ENCODE results near the gene RRBP1. TPM values are rescaled to one million over a fixed set of nuclear protein-coding genes. Genes with fewer than 3 reads are reported as not detected.

The RRBP1 gene
- total RNA-seq, 1 donor from 2014 or later, result 46.7 TPM

DNA sequence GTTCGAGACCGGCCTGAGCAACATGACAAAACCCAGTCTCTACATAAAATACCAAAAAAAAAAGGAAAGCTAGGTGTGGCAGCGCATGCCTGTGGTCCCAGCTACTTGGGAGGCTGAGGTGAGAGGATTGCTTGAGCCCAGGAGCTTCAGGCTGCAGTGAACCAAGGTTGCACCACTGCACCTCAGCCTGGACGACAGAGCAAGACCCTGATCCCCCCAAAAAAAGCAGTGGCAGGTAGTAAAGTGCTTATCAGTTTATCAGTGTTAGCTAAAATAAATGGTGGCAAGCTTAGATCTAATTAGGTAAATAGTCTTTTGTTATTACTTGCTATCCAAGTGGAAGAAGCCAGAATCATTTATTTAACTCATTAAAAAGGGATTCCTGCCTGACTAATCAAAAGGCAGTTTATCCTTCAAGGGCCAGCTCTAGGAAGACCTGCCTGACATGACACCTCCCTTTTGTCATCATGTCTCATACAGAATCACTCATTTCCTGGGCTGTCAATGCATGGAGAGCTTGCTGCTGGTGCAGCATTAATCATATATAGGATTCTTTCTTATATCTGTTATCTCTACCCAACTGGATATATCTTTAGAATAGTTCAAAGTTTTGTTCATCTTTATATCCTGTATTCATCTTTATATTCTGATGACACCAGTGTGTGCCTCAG, 102.5 kb downstream of the RRBP1 start:
- H3K27ac Mint-ChIP-seq (ENCODE audit: unreplicated experiment), result no peak overlapping the region

DNA sequence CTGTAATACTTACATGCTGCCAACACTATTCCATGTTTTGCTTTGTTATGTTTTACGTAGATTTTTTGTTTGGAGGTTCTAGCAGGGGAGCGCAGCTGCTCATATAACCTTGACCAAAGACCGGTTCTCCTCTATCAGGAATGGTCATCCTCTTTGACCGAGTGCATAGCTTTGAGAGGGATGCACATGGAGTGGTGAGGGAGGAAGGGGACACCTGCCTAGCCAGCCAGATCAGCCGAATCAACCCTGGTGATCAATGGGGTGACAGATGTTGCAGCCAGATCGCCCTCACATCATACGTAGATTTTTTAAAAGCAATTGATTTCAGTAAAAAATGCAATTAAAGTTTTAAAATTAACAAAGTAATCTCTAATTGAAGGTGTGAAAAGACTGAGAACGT, 105.8 kb downstream of the RRBP1 start:
- Mint-ChIP-seq H3K36me3 (ENCODE audit: low read depth) (peaks cover 3% of the 10 kb centered on the region), H3K9me3 (no peaks in the 10 kb centered on the region), H3K4me1 (peaks cover 15% of the 10 kb centered on the region), H3K4me3 (no peak overlapping the region), H3K27me3 (ENCODE audit: low read depth) (peaks cover 5% of the 10 kb centered on the region), H3K27ac (ENCODE audit: unreplicated experiment) (no peak overlapping the region)
- no peak for DNase-seq (ENCODE audit: low read depth, low spot score)
- TF ChIP-seq, protein P1, sequence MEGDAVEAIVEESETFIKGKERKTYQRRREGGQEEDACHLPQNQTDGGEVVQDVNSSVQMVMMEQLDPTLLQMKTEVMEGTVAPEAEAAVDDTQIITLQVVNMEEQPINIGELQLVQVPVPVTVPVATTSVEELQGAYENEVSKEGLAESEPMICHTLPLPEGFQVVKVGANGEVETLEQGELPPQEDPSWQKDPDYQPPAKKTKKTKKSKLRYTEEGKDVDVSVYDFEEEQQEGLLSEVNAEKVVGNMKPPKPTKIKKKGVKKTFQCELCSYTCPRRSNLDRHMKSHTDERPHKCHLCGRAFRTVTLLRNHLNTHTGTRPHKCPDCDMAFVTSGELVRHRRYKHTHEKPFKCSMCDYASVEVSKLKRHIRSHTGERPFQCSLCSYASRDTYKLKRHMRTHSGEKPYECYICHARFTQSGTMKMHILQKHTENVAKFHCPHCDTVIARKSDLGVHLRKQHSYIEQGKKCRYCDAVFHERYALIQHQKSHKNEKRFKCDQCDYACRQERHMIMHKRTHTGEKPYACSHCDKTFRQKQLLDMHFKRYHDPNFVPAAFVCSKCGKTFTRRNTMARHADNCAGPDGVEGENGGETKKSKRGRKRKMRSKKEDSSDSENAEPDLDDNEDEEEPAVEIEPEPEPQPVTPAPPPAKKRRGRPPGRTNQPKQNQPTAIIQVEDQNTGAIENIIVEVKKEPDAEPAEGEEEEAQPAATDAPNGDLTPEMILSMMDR (conservative IDR thresholded peaks at IDR 0.05), result no peak

More for the DNA sequence above, 102.5 kb downstream of the RRBP1 start:
- TF ChIP-seq, protein P1 (conservative IDR thresholded peaks at IDR 0.05), result no peak
- no peaks in the 10 kb centered on the region for H3K9me3 Mint-ChIP-seq
- peaks cover 6% of the 10 kb centered on the region for H3K4me1 Mint-ChIP-seq
- H3K4me3 Mint-ChIP-seq, result no peak overlapping the region
- no peak for DNase-seq (ENCODE audit: low read depth, low spot score)
- H3K36me3 Mint-ChIP-seq (ENCODE audit: low read depth), result peaks cover 3% of the 10 kb centered on the region
- H3K27me3 Mint-ChIP-seq (ENCODE audit: low read depth), result no peaks in the 10 kb centered on the region

DNA sequence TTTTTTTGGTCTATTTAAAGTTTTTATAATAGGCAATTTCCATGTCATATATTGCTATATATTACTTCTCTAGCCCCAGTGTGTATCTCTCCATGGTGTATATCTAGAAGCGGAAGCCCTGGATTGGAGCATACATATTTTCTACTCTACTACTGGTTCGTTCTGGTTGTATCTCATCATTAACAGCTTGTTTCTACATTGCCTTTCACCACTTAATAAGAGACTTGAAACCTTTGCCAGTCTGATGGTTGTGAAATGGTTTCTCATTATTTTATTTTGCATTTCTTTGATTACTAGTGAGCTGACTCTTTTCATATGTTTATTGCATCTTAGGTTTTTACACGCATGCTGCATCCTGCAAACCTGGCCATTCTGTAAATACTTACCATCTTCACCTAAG, 108.6 kb downstream of the RRBP1 start:
- Mint-ChIP-seq H3K9me3 (no peaks in the 10 kb centered on the region), H3K27ac (ENCODE audit: unreplicated experiment) (no peak overlapping the region), H3K4me1 (peaks cover 29% of the 10 kb centered on the region), H3K36me3 (ENCODE audit: low read depth) (peaks cover 3% of the 10 kb centered on the region), H3K27me3 (ENCODE audit: low read depth) (peaks cover 8% of the 10 kb centered on the region), H3K4me3 (peak overlapping the region; percentile 16)
- TF ChIP-seq, protein P1 (conservative IDR thresholded peaks at IDR 0.05), result no peak
- no peak for DNase-seq (ENCODE audit: low read depth, low spot score)

GRCh38 chr20:17572034-17572638, 109.9 kb downstream of the RRBP1 start:
- Mint-ChIP-seq H3K4me1 (peaks cover 36% of the 10 kb centered on the region), H3K27me3 (ENCODE audit: low read depth) (peaks cover 16% of the 10 kb centered on the region), H3K9me3 (no peaks in the 10 kb centered on the region), H3K36me3 (ENCODE audit: low read depth) (peaks cover 3% of the 10 kb centered on the region), H3K27ac (ENCODE audit: unreplicated experiment) (no peak overlapping the region), H3K4me3 (peak overlapping the region; percentile 61)
- DNase-seq (ENCODE audit: low read depth, low spot score), result no peak
- TF ChIP-seq, protein P1 (conservative IDR thresholded peaks at IDR 0.05), result no peak

- H3K36me3 Mint-ChIP-seq (ENCODE audit: low read depth), result peaks cover 2% of the 10 kb centered on the region
- no peaks in the 10 kb centered on the region for H3K9me3 Mint-ChIP-seq
- peaks cover 16% of the 10 kb centered on the region for H3K27me3 Mint-ChIP-seq (ENCODE audit: low read depth)
- TF ChIP-seq, protein P1 (conservative IDR thresholded peaks at IDR 0.05), result no peak
- peaks cover 36% of the 10 kb centered on the region for H3K4me1 Mint-ChIP-seq
- DNase-seq (ENCODE audit: low read depth, low spot score), result no peak
- H3K4me3 Mint-ChIP-seq, result peak overlapping the region; percentile 93
- no peak overlapping the region for H3K27ac Mint-ChIP-seq (ENCODE audit: unreplicated experiment)
These were observed 110.9 kb downstream of the RRBP1 start for GRCh38 chr20:17571153-17571527.

Data from neural crest cell (in vitro differentiated cells).